ENCODE data around the gene EPHA2. TPM values are rescaled to one million over a fixed set of nuclear protein-coding genes. Genes with fewer than 3 reads are reported as not detected.

EPHA2 gene
- total RNA-seq, 1 experiment from 2014 or later = 263 TPM

DNA sequence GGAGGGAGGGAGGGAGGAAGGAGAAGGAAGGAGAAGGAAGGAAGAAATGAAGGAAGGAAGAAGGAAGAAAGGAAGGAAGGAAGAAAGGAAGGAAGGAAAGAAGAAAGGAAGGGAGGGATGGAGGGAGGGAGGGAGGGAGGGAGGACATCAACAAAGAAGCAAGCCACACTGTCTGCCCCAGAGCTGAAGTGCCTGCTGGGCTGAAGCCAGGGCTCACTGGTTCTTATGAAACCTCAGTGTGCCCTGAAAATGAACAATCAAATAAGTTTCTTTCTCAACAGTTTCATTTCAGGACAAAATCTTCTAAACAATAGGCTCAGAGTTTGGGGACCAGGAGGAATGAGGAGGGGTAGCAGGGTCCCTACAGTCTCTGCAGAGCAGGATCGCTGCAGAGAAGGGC lies 35.4 kb upstream of the EPHA2 start:
- Histone ChIP-seq H3K4me3 (ENCODE audit: low read depth in 2 of 2, low read length in 2 of 2) (no peak overlapping the region), H3K27me3 (ENCODE audit: control insufficient read depth, insufficient read depth, low read length) (no peaks in the 10 kb centered on the region), H3K4me1 (ENCODE audit: control insufficient read depth, insufficient read depth, low read length) (peaks cover 44% of the 10 kb centered on the region), H3K27ac (ENCODE audit: low read length) (no peak overlapping the region), H3K36me3 (ENCODE audit: control insufficient read depth, insufficient read depth, low read length) (no peaks in the 10 kb centered on the region), H3K9me3 (ENCODE audit: control insufficient read depth, insufficient read depth, low read depth, low read length) (no peaks in the 10 kb centered on the region)
- POLR2A ChIA-PET = interaction anchor here (1.1 kb wide), 1 partner anchor 35 kb away, joined by 4 read pairs; the partner anchor contains the start of gene EPHA2
- intact Hi-C loops (cut with micrococcal nuclease; ENCODE audit: unreplicated experiment) = no loop called here
- in situ Hi-C loops (cut with HindIII; ENCODE audit: low pct_unique_long_range_greater_than_20kb, low sequenced_read_pairs) = no loop called here
- CTCF ChIA-PET = no interaction called here
- DNase-seq (ENCODE audit: low read depth, low spot score) (no peak), ATAC-seq (no peak)
- no TSS peak for BruUV-seq (replicated peaks)
- no peak for TF ChIP-seq TCF7L2 (IDR thresholded peaks at IDR 0.05; ENCODE audit: low read depth, low read length)
- no peak for TF ChIP-seq REST (IDR thresholded peaks at IDR 0.05; ENCODE audit: insufficient read depth in 1 of 2, low read depth in 2 of 2, low read length in 1 of 2)
- TF ChIP-seq POLR2AphosphoS5 (IDR thresholded peaks at IDR 0.05; ENCODE audit: low read depth, low read length) = no peak
- TF ChIP-seq, protein P1, sequence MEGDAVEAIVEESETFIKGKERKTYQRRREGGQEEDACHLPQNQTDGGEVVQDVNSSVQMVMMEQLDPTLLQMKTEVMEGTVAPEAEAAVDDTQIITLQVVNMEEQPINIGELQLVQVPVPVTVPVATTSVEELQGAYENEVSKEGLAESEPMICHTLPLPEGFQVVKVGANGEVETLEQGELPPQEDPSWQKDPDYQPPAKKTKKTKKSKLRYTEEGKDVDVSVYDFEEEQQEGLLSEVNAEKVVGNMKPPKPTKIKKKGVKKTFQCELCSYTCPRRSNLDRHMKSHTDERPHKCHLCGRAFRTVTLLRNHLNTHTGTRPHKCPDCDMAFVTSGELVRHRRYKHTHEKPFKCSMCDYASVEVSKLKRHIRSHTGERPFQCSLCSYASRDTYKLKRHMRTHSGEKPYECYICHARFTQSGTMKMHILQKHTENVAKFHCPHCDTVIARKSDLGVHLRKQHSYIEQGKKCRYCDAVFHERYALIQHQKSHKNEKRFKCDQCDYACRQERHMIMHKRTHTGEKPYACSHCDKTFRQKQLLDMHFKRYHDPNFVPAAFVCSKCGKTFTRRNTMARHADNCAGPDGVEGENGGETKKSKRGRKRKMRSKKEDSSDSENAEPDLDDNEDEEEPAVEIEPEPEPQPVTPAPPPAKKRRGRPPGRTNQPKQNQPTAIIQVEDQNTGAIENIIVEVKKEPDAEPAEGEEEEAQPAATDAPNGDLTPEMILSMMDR (IDR thresholded peaks at IDR 0.05) = no peak
- TF ChIP-seq SIN3A (IDR thresholded peaks at IDR 0.05; ENCODE audit: borderline replicate concordance, insufficient read depth, low read depth, low read length) = no peak

- no TSS peak for BruUV-seq (replicated peaks)
- CTCF ChIA-PET = interaction anchor here (0.6 to 1.1 kb wide), 2 partner anchors 108 to 173 kb away, joined by 4 to 13 read pairs; no protein-coding TSS in a partner anchor
- intact Hi-C loops (cut with micrococcal nuclease; ENCODE audit: unreplicated experiment) = loop anchor here (10.0 kb wide), 1 partner anchor 65 kb away; no protein-coding TSS in a partner anchor
- in situ Hi-C loops (cut with HindIII; ENCODE audit: low pct_unique_long_range_greater_than_20kb, low sequenced_read_pairs) = no loop called here
- no peak for DNase-seq (ENCODE audit: low read depth, low spot score)
- H3K9me3 ChIP-seq (ENCODE audit: control insufficient read depth, insufficient read depth, low read depth, low read length) = no peaks in the 10 kb centered on the region
- POLR2A ChIA-PET = no interaction called here
- H3K4me1 ChIP-seq (ENCODE audit: control insufficient read depth, insufficient read depth, low read length) = peaks cover 46% of the 10 kb centered on the region
- H3K27ac ChIP-seq (ENCODE audit: low read length) = no peak overlapping the region
- H3K27me3 ChIP-seq (ENCODE audit: control insufficient read depth, insufficient read depth, low read length) = no peaks in the 10 kb centered on the region
- TF ChIP-seq POLR2AphosphoS5 (IDR thresholded peaks at IDR 0.05; ENCODE audit: low read depth, low read length) (no peak), SIN3A (IDR thresholded peaks at IDR 0.05; ENCODE audit: borderline replicate concordance, insufficient read depth, low read depth, low read length) (no peak), REST (IDR thresholded peaks at IDR 0.05; ENCODE audit: insufficient read depth in 1 of 2, low read depth in 2 of 2, low read length in 1 of 2) (no peak), TCF7L2 (IDR thresholded peaks at IDR 0.05; ENCODE audit: low read depth, low read length) (no peak)
- TF ChIP-seq, protein P1 (IDR thresholded peaks at IDR 0.05) = no peak
- ATAC-seq = no peak
- H3K4me3 ChIP-seq (ENCODE audit: low read depth in 2 of 2, low read length in 2 of 2) = no peak overlapping the region
- no peaks in the 10 kb centered on the region for H3K36me3 ChIP-seq (ENCODE audit: control insufficient read depth, insufficient read depth, low read length)
Observed at GRCh38 chr1:16189921-16190621, 34.2 kb upstream of the EPHA2 start.
